Measurements from ENCODE around the gene GTF3C5.

GRCh38 chr9:133106511-133107244 lies 75.9 kb downstream of the GTF3C5 start:
- TF ChIP-seq, protein P1, sequence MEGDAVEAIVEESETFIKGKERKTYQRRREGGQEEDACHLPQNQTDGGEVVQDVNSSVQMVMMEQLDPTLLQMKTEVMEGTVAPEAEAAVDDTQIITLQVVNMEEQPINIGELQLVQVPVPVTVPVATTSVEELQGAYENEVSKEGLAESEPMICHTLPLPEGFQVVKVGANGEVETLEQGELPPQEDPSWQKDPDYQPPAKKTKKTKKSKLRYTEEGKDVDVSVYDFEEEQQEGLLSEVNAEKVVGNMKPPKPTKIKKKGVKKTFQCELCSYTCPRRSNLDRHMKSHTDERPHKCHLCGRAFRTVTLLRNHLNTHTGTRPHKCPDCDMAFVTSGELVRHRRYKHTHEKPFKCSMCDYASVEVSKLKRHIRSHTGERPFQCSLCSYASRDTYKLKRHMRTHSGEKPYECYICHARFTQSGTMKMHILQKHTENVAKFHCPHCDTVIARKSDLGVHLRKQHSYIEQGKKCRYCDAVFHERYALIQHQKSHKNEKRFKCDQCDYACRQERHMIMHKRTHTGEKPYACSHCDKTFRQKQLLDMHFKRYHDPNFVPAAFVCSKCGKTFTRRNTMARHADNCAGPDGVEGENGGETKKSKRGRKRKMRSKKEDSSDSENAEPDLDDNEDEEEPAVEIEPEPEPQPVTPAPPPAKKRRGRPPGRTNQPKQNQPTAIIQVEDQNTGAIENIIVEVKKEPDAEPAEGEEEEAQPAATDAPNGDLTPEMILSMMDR (IDR thresholded peaks at IDR 0.05), result no peak
- TF ChIP-seq EZH2phosphoT487 (IDR thresholded peaks at IDR 0.05) (no peak), EZH2 (IDR thresholded peaks at IDR 0.05) (no peak)
